GM12891 (cell line): ENCODE results near the gene FADS6.

Experiments used
- DNase-seq: peaks from one replicate; pipeline ENCODE4 v3.0.0; 2011; ENCODE audit warnings: low spot score; ENCODE audit not compliant: insufficient read length
- FAIRE-seq: peaks from 2 replicates; lab custom pipeline; 2011; peaks lifted over from hg19 to GRCh38; lab: Jason Lieb, UNC
- PAX5 ChIP-seq: IDR thresholded peaks from 2 replicates; pipeline ENCODE4 v1.6.1; 2011; ENCODE audit warnings: low read length, moderate library complexity, mild to moderate bottlenecking; ENCODE audit not compliant: insufficient read depth, severe bottlenecking
- POLR2A ChIP-seq: IDR thresholded peaks from 2 replicates; pipeline ENCODE4 v1.6.1; 2011; ENCODE audit warnings: low read depth, low read length, control low read depth
- POLR2AphosphoS5 ChIP-seq: IDR thresholded peaks from 2 replicates; pipeline ENCODE4 v1.6.1; 2011; ENCODE audit warnings: low read depth, low read length, control low read depth
- POU2F2 ChIP-seq: IDR thresholded peaks from 2 replicates; pipeline ENCODE4 v1.6.1; 2011; ENCODE audit warnings: low read depth, mild to moderate bottlenecking, control low read depth, low read length, moderate library complexity
- SPI1 ChIP-seq: IDR thresholded peaks from 2 replicates; pipeline ENCODE4 v1.6.1; 2011; ENCODE audit warnings: low read depth, low read length, control low read depth
- TAF1 ChIP-seq: IDR thresholded peaks from 2 replicates; pipeline ENCODE4 v1.6.1; 2011; ENCODE audit warnings: low read depth, low read length, control low read depth

FADS6 gene

GRCh38 chr17:74904687-74905409 lies 11.4 kb upstream of the FADS6 start:
- no peak for FAIRE-seq
- no peak for TF ChIP-seq POLR2A
- TF ChIP-seq TAF1 = no peak
- TF ChIP-seq POU2F2 = no peak
- TF ChIP-seq PAX5 = no peak
- TF ChIP-seq SPI1 = no peak
- no peak for DNase-seq

- DNase-seq = no peak
- TF ChIP-seq POLR2A (no peak), PAX5 (no peak), SPI1 (no peak), POU2F2 (no peak), TAF1 (no peak), POLR2AphosphoS5 (no peak)
- FAIRE-seq = no peak
Measured at GRCh38 chr17:74903671-74904070, 10.2 kb upstream of the FADS6 start.

GRCh38 chr17:74903034-74903433 lies 9.6 kb upstream of the FADS6 start:
- TF ChIP-seq POU2F2 = no peak
- TF ChIP-seq TAF1 = no peak
- no peak for TF ChIP-seq POLR2A
- no peak for TF ChIP-seq PAX5
- TF ChIP-seq POLR2AphosphoS5 = no peak
- TF ChIP-seq SPI1 = no peak
- DNase-seq (no peak), FAIRE-seq (no peak)

- FAIRE-seq = no peak
- no peak for TF ChIP-seq POU2F2
- TF ChIP-seq POLR2A = no peak
- no peak for TF ChIP-seq SPI1
- no peak for TF ChIP-seq POLR2AphosphoS5
- TF ChIP-seq PAX5 = no peak
- DNase-seq = no peak
Measured at GRCh38 chr17:74901353-74902135, 8.1 kb upstream of the FADS6 start.

GRCh38 chr17:74900208-74900607 lies 6.8 kb upstream of the FADS6 start:
- DNase-seq = no peak
- no peak for FAIRE-seq
- TF ChIP-seq POU2F2 = no peak
- no peak for TF ChIP-seq POLR2A
- TF ChIP-seq TAF1 = no peak
- TF ChIP-seq PAX5 = no peak
- TF ChIP-seq POLR2AphosphoS5 = no peak
- TF ChIP-seq SPI1 = no peak

- TF ChIP-seq PAX5 (no peak), POLR2A (no peak), TAF1 (no peak), SPI1 (no peak), POLR2AphosphoS5 (no peak), POU2F2 (no peak)
- DNase-seq (no peak), FAIRE-seq (no peak)
Measured at GRCh38 chr17:74898376-74898946, 5.0 kb upstream of the FADS6 start.

GRCh38 chr17:74893936-74894671 lies 671 bp upstream of the FADS6 start:
- FAIRE-seq (no peak), DNase-seq (no peak)
- TF ChIP-seq POLR2A = no peak
- no peak for TF ChIP-seq TAF1
- no peak for TF ChIP-seq POU2F2
- TF ChIP-seq POLR2AphosphoS5 = no peak
- TF ChIP-seq SPI1 = no peak
- TF ChIP-seq PAX5 = no peak

GRCh38 chr17:74892013-74892841 lies 1.2 kb downstream of the FADS6 start:
- no peak for TF ChIP-seq PAX5
- TF ChIP-seq POU2F2 = no peak
- TF ChIP-seq TAF1 = no peak
- no peak for TF ChIP-seq POLR2AphosphoS5
- TF ChIP-seq SPI1 = no peak
- no peak for TF ChIP-seq POLR2A
- no peak for DNase-seq
- FAIRE-seq = no peak

- TF ChIP-seq POLR2AphosphoS5 (no peak), TAF1 (no peak), POLR2A (no peak), PAX5 (no peak), SPI1 (no peak), POU2F2 (no peak)
- FAIRE-seq = no peak
- no peak for DNase-seq
Measured at GRCh38 chr17:74890554-74890953, 2.9 kb downstream of the FADS6 start.
